Transverse colon (tissue), 4 donors: Measurements from ENCODE around the gene P3H4. TPM values are rescaled to one million over a fixed set of nuclear protein-coding genes. Genes with fewer than 3 reads are reported as not detected.
"Not testable (repeated sequence)": the region's sequence is repeated elsewhere in the genome, so short reads cannot be mapped to it uniquely, and the experiment has no call there.

ENCODE experiments used
- DNase-seq: peaks from one replicate; pipeline ENCODE4 v3.0.0-alpha.2; 2019
- H3K27ac ChIP-seq, 4 donors: fragments of 200-600 bp; sonication (generic); 2 replicates each; pipeline ENCODE4 v1.5.1; 2016 to 2018; ENCODE audit warnings: inconsistent platforms in 4 of 4
- H3K27me3 ChIP-seq: fragments of 200-600 bp; sonication (generic); 2 replicates; pipeline ENCODE4 v1.5.1; 2017; ENCODE audit warnings: inconsistent platforms
- H3K36me3 ChIP-seq, 4 donors: fragments of 200-600 bp; sonication (generic); 2 replicates each; pipeline ENCODE4 v1.5.1; 2017 to 2019; ENCODE audit warnings: inconsistent platforms in 4 of 4
- H3K4me1 ChIP-seq, 4 donors: fragments of 200-600 bp; sonication (generic); 2 replicates each; pipeline ENCODE4 v1.5.1; 2017 to 2020; ENCODE audit warnings: inconsistent platforms in 4 of 4
- H3K4me3 ChIP-seq, 4 donors: fragments of 200-600 bp; sonication (generic); 1 replicate in 1 of 4; 2 replicates in 3 of 4; pipeline versions ENCODE4 v1.5.1 to v1.6.1; 2017 to 2019; ENCODE audit warnings: inconsistent platforms in 4 of 4
- H3K9me3 ChIP-seq, 2 donors: fragments of 200-600 bp; sonication (generic); 2 replicates each; pipeline ENCODE4 v1.5.1; 2017 to 2019; ENCODE audit warnings: inconsistent platforms in 2 of 2
- EP300 ChIP-seq: sonication (generic); formaldehyde crosslinking; IDR thresholded peaks from one replicate; pipeline ENCODE4 v1.6.1; 2017; ENCODE audit warnings: antibody characterized with exemption, low read depth
- POLR2A ChIP-seq: fragments of 450-650 bp; IDR thresholded peaks from one replicate; pipeline ENCODE4 v1.6.1; 2016; ENCODE audit warnings: antibody characterized with exemption, mild to moderate bottlenecking, moderate library complexity
- POLR2AphosphoS5 ChIP-seq, 3 donors: sonication (generic); formaldehyde crosslinking; IDR thresholded peaks; one replicate each; pipeline ENCODE4 v1.6.1; 2016; ENCODE audit warnings: antibody characterized with exemption in 3 of 3
- WGBS, 2 donors: methylation state at CpG; one replicate each; pipeline ENCODE4 v1.1.5; 2018; ENCODE audit warnings: low coverage in 1 of 2; 5-methylcytosine and 5-hydroxymethylcytosine counted together
- in situ Hi-C, 4 donors: fragments of 200-750 bp; cut with MboI; loops; one replicate each; pipeline versions ENCODE4 v1.15.0 to v1.15.1; 2017; ENCODE audit warnings: low sequenced_read_pairs in 3 of 4, low pct_ligation_motif_present in 1 of 4, low pct_unique_long_range_greater_than_20kb in 1 of 4
- intact Hi-C: fragments of 100-400 bp; cut with DNase I; formaldehyde crosslinking; loops from one replicate; pipeline ENCODE4 v1.15.1; 2023; ENCODE audit warnings: low total_unique reads
- total RNA-seq, 4 donors: library from RNA; depleted of rRNA; stranded (reverse); fragments of >200 nt; gene quantifications; one replicate each; pipeline ENCODE4 v1.1.0, GENCODE V29; 2016
- TF ChIP-seq, protein P1 (sequence below), 5 experiments: fragments of 200-600 bp in 3 of 5; fragments of 450-650 bp in 2 of 5; sonication (generic) in 3 of 5; IDR thresholded peaks; 1 replicate in 2 of 5; 2 replicates in 3 of 5; pipeline ENCODE4 v1.5.1; 2016 to 2017; ENCODE audit warnings: antibody characterized with exemption in 5 of 5, inconsistent platforms in 3 of 5, mild to moderate bottlenecking in 2 of 5, moderate library complexity in 1 of 5

P3H4 gene
- total RNA-seq, 4 donors from 2014 or later = 18.7 to 39.6 (median 22.5) TPM

DNA sequence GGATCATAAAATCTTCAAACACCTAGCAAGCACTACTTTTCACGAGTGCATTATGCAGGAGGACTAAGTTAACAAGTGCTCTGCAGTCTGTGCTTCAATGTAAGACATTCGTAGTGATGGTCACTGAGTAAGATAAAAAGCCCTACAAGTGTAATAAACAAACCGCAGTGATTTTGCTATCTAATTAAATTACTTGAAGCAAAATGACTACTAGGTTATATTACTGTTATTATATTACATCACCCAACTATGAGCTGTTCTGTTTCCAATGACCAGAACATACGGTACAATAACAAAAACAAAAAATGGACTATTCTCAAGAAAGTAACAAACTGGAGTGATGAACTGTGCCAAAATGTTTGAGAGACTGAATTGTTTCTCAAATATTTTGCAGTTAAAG is 37.0 kb upstream of the P3H4 start:
- Histone ChIP-seq H3K4me1 (peaks cover 0 to 4% (median 2%) of the 10 kb centered on the region in 4 donors), H3K4me3 (no peak overlapping the region), H3K9me3 (no peaks in the 10 kb centered on the region), H3K36me3 (peaks cover 0 to 3% (median 0%) of the 10 kb centered on the region in 4 donors), H3K27me3 (no peaks in the 10 kb centered on the region), H3K27ac (no peak overlapping the region)
- TF ChIP-seq POLR2AphosphoS5 (IDR thresholded peaks at IDR 0.05) (no peak), POLR2A (no peak), EP300 (no peak)
- TF ChIP-seq, protein P1, sequence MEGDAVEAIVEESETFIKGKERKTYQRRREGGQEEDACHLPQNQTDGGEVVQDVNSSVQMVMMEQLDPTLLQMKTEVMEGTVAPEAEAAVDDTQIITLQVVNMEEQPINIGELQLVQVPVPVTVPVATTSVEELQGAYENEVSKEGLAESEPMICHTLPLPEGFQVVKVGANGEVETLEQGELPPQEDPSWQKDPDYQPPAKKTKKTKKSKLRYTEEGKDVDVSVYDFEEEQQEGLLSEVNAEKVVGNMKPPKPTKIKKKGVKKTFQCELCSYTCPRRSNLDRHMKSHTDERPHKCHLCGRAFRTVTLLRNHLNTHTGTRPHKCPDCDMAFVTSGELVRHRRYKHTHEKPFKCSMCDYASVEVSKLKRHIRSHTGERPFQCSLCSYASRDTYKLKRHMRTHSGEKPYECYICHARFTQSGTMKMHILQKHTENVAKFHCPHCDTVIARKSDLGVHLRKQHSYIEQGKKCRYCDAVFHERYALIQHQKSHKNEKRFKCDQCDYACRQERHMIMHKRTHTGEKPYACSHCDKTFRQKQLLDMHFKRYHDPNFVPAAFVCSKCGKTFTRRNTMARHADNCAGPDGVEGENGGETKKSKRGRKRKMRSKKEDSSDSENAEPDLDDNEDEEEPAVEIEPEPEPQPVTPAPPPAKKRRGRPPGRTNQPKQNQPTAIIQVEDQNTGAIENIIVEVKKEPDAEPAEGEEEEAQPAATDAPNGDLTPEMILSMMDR (IDR thresholded peaks at IDR 0.05) = no peak
- WGBS, 2 donors = 35 to 70% methylated on average over 3 to 4 of the region's 4 CpGs
- DNase-seq = no peak
- in situ Hi-C loops (no loop called here), intact Hi-C loops (no loop called here)

DNA sequence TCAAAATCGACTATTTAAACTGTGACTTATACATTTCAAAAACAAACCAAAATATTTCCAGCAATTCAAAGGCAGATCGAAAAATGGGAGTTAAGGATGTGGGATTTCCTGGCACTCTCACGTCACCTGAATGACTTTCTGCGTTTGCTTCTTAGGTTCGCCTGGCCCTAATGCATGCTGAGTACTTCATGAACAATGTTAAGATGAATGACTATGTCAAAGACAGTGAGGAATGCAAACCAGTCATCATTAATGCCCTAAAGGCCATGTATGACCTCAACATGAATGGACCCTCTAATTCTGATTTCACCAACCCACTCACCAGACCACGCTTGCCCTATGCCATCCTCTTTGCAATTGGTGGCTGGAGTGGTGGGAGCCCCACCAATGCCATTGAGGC is 33.2 kb upstream of the P3H4 start:
- H3K4me3 ChIP-seq = no peak overlapping the region
- WGBS, 2 donors = 86 to 91% methylated on average over 4 to 6 of the region's 6 CpGs
- in situ Hi-C loops (no loop called here), intact Hi-C loops (no loop called here)
- TF ChIP-seq, protein P1 (IDR thresholded peaks at IDR 0.05) = no peak
- TF ChIP-seq EP300 = no peak
- TF ChIP-seq POLR2A = no peak
- TF ChIP-seq POLR2AphosphoS5 (IDR thresholded peaks at IDR 0.05) = no peak
- no peaks in the 10 kb centered on the region for H3K9me3 ChIP-seq
- no peaks in the 10 kb centered on the region for H3K36me3 ChIP-seq
- DNase-seq = no peak
- H3K27ac ChIP-seq = no peak overlapping the region
- H3K4me1 ChIP-seq = peaks cover 0 to 4% (median under 1%) of the 10 kb centered on the region in 4 donors
- no peaks in the 10 kb centered on the region for H3K27me3 ChIP-seq

DNA sequence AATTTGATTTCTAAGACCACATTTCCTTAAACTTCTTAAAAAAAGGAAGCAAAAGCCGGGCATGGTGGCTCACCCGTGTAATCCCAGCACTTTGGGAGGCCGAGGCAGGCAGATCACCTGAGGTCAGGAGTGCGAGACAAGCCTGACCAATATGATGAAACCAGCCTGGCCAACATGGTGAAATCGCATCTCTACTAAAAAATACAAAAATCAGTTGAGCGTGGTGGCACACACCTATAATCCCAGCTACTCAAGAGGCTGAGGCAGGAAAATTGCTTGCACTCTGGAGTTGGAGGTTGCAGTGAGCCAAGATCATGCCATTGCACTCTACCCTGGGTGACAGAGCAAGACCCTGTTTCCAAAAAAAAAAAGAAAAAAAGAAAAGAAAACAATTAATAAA is 29.0 kb upstream of the P3H4 start:
- not testable (repeated sequence) for H3K27me3 ChIP-seq

DNA sequence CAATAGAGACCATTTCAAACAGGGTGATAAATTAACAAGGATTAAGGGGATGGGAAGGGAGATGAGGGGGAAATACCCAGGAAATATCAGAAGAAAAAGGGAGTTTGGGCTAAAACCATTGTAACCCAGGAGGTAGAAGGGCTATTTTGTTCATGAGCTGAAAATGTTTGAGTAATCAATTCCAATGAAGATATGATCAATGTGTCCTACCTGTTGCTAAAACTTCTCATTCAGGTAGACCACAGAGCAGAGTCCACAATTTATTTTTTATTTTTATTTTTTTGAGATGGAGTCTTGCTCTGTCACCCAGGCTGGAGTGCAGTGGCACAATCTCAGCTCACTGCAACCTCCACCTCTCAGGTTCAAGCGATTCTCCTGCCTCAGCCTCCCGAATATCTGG is 27.7 kb upstream of the P3H4 start:
- H3K27me3 ChIP-seq, in situ Hi-C loops, H3K4me3 ChIP-seq, H3K27ac ChIP-seq, H3K36me3 ChIP-seq, DNase-seq, intact Hi-C loops, H3K9me3 ChIP-seq: not testable (repeated sequence)
- H3K4me1 ChIP-seq = peaks cover 0 to 12% (median 10%) of the 10 kb centered on the region in 4 donors
- 91 to 96% methylated on average over 2 of the region's 2 CpGs for WGBS, 2 donors

More for the DNA sequence above, 29.0 kb upstream of the P3H4 start:
- H3K4me3 ChIP-seq, H3K9me3 ChIP-seq, H3K4me1 ChIP-seq, intact Hi-C loops, H3K27ac ChIP-seq, DNase-seq, H3K36me3 ChIP-seq, in situ Hi-C loops: not testable (repeated sequence)
- 86 to 92% methylated on average over 5 to 6 of the region's 6 CpGs for WGBS, 2 donors

DNA sequence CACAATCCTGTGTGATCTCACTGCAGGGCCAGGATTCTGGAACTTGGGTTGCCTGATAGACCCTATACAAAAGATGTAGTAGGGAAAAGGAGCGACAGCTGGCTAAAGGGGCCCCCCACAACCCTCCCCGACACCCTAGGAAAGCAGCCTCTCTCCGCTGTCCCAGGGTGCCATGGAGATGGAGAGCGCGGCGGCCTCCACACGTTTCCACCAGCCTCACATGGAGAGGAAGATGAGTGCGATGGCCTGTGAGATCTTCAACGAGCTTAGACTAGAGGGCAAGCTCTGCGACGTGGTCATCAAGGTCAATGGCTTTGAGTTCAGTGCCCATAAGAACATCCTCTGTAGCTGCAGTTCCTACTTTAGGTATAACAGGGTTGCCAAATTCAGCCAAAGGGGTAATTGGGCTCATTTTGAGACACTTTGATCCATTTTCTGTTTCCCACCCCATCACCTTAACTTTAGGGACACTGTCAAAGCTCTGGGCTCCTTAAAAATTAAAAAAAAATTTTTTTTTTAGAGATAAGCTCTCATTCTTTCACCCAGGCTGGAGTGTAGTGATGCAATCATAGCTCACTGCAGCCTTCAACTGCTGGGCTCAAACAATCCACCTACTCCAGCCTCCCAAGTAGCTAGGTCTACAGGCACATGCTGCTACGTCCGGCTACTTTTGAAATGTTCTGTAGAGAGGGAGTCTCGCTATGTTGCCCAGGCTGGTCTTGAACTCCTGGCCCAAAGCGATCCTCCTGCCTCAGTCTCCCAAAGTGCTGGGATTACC is 26.2 kb upstream of the P3H4 start, which contains the start of gene KLHL10:
Gene KLHL10, plus strand, starts transcription at position 65 of the 778 bp plus-strand sequence. Its CDS starts 108 bp downstream, at position 173.
- in situ Hi-C loops = no loop called here
- DNase-seq = no peak
- WGBS, 2 donors = 93 to 96% methylated on average over 6 to 15 of the region's 15 CpGs
- Histone ChIP-seq H3K27me3 (no peaks in the 10 kb centered on the region), H3K4me1 (peaks cover 0 to 12% (median 10%) of the 10 kb centered on the region in 4 donors), H3K36me3 (no peaks in the 10 kb centered on the region), H3K4me3 (peak within 1 kb of the TSS in 1 of 4 donors; percentile 65), H3K27ac (peak within 1 kb of the TSS in 1 of 4 donors; percentile 87), H3K9me3 (no peaks in the 10 kb centered on the region)
- TF ChIP-seq POLR2AphosphoS5 (IDR thresholded peaks at IDR 0.05) (no peak), POLR2A (no peak), EP300 (no peak)
- TF ChIP-seq, protein P1 (IDR thresholded peaks at IDR 0.05) = no peak
- intact Hi-C loops = no loop called here
